Calu3 (cell line): ENCODE results near the gene TCTN1. TPM values are rescaled to one million over a fixed set of nuclear protein-coding genes. Genes with fewer than 3 reads are reported as not detected.

ENCODE experiments used
- BruUV-seq: library from RNA; stranded (reverse); fragments of 400-500 nt; replicated peaks from 2 replicates; lab custom pipeline; 2021; lab: Mats Ljungman, UMichigan
- CTCF ChIA-PET: fragments of 300-600 bp; sonication (Branson Sonifier 250); formaldehyde crosslinking; loops from one replicate; lab custom pipeline; 2022; ENCODE audit warnings: antibody characterized with exemption; lab: Charles Lee
- DNase-seq: peaks from one replicate; pipeline ENCODE4 v3.0.0; 2022
- H3K27ac Mint-ChIP-seq: one replicate; pipeline ENCODE4 v1.8.0; 2022; ENCODE audit warnings: mixed read lengths; ENCODE audit not compliant: unreplicated experiment
- H3K27me3 Mint-ChIP-seq: one replicate; pipeline ENCODE4 v1.8.0; 2022; ENCODE audit warnings: mixed read lengths; ENCODE audit not compliant: unreplicated experiment
- H3K36me3 Mint-ChIP-seq: one replicate; pipeline ENCODE4 v1.8.0; 2022; ENCODE audit warnings: mild to moderate bottlenecking, moderate library complexity, mixed read lengths; ENCODE audit not compliant: insufficient read depth, unreplicated experiment
- H3K4me1 Mint-ChIP-seq: one replicate; pipeline ENCODE4 v1.8.0; 2022; ENCODE audit warnings: mild to moderate bottlenecking, low read depth, mixed read lengths; ENCODE audit not compliant: unreplicated experiment
- H3K4me3 Mint-ChIP-seq: one replicate; pipeline ENCODE4 v1.8.0; 2022; ENCODE audit warnings: mild to moderate bottlenecking, low read depth, moderate library complexity, mixed read lengths; ENCODE audit not compliant: unreplicated experiment
- H3K9me3 Mint-ChIP-seq: one replicate; pipeline ENCODE4 v1.8.0; 2022; ENCODE audit warnings: low read depth, mixed read lengths; ENCODE audit not compliant: unreplicated experiment
- CTCF ChIP-seq: fragments of 200-600 bp; IDR thresholded peaks from one replicate; pipeline ENCODE4 v1.8.0; 2022; ENCODE audit warnings: antibody characterized with exemption; ENCODE audit not compliant: unreplicated experiment
- intact Hi-C: fragments of 100-400 bp; cut with micrococcal nuclease; formaldehyde crosslinking; loops from one replicate; pipeline ENCODE4 v1.10.0; 2022; ENCODE audit not compliant: unreplicated experiment
- total RNA-seq: library from RNA; stranded (reverse); gene quantifications from 2 replicates; pipeline ENCODE4 v1.2.3, GENCODE V29; 2022

Gene TCTN1
- total RNA-seq, 1 experiment from 2014 or later: 41.8 TPM

- CTCF ChIA-PET: no interaction called here
- intact Hi-C loops: no loop called here
Observed at GRCh38 chr12:110683888-110684287, 70.0 kb downstream of the TCTN1 start.

GRCh38 chr12:110684312-110684836, 70.4 kb downstream of the TCTN1 start:
- peaks cover 2% of the 10 kb centered on the region for H3K36me3 Mint-ChIP-seq
- H3K27me3 Mint-ChIP-seq: peaks cover 50% of the 10 kb centered on the region
- no TSS peak for BruUV-seq
- no peaks in the 10 kb centered on the region for H3K9me3 Mint-ChIP-seq
- DNase-seq: no peak
- no peak overlapping the region for H3K27ac Mint-ChIP-seq
- intact Hi-C loops: no loop called here
- CTCF ChIA-PET: no interaction called here
- peaks cover 11% of the 10 kb centered on the region for H3K4me1 Mint-ChIP-seq
- H3K4me3 Mint-ChIP-seq: no peak overlapping the region
- no peak for TF ChIP-seq CTCF

More at GRCh38 chr12:110683888-110684287, 70.0 kb downstream of the TCTN1 start:
- no peak overlapping the region for H3K4me3 Mint-ChIP-seq
- H3K27ac Mint-ChIP-seq: no peak overlapping the region
- H3K9me3 Mint-ChIP-seq: no peaks in the 10 kb centered on the region
- DNase-seq: no peak
- no peaks in the 10 kb centered on the region for H3K36me3 Mint-ChIP-seq
- no peak for TF ChIP-seq CTCF
- peaks cover 45% of the 10 kb centered on the region for H3K27me3 Mint-ChIP-seq
- H3K4me1 Mint-ChIP-seq: peaks cover 10% of the 10 kb centered on the region
- BruUV-seq: no TSS peak

GRCh38 chr12:110686294-110686903, 72.5 kb downstream of the TCTN1 start:
- Mint-ChIP-seq H3K9me3 (no peaks in the 10 kb centered on the region), H3K4me3 (no peak overlapping the region), H3K27me3 (peaks cover 61% of the 10 kb centered on the region), H3K36me3 (peaks cover 8% of the 10 kb centered on the region), H3K27ac (no peak overlapping the region), H3K4me1 (peaks cover 18% of the 10 kb centered on the region)
- no peak for DNase-seq
- no peak for TF ChIP-seq CTCF
- CTCF ChIA-PET: no interaction called here
- intact Hi-C loops: no loop called here
- BruUV-seq: no TSS peak

GRCh38 chr12:110687396-110688169, 73.7 kb downstream of the TCTN1 start:
- intact Hi-C loops: no loop called here
- no peak for DNase-seq
- CTCF ChIA-PET: no interaction called here
- no peak for TF ChIP-seq CTCF
- Mint-ChIP-seq H3K27me3 (peaks cover 61% of the 10 kb centered on the region), H3K4me3 (peak overlapping the region; percentile 4), H3K36me3 (peaks cover 8% of the 10 kb centered on the region), H3K4me1 (peaks cover 18% of the 10 kb centered on the region), H3K9me3 (no peaks in the 10 kb centered on the region), H3K27ac (no peak overlapping the region)
- BruUV-seq: no TSS peak
